GM23338 (cell line): Measurements from ENCODE around the gene MATCAP1. TPM values are rescaled to one million over a fixed set of nuclear protein-coding genes. Genes with fewer than 3 reads are reported as not detected.

Source experiments
- ATAC-seq: fragments of 200-7000 bp; cut with Tn5 transposase; 3 replicates; pipeline ENCODE4 v1.9.1; 2020
- DNase-seq: peaks from one replicate; pipeline ENCODE4 v3.0.0-alpha.2; 2015; ENCODE audit warnings: low spot score
- H2AFZ ChIP-seq: fragments of 200-600 bp; sonication (generic); 2 replicates; pipeline ENCODE4 v1.8.0; 2016; ENCODE audit warnings: antibody characterized with exemption, mild to moderate bottlenecking, moderate library complexity
- H3F3A ChIP-seq: fragments of 200-600 bp; sonication (generic); replicated peaks from 2 replicates; pipeline ENCODE4 v1.8.0; 2017; ENCODE audit warnings: antibody characterized with exemption, mixed run types, low read depth
- H3K27ac ChIP-seq: fragments of 200-600 bp; sonication (generic); 2 replicates; pipeline ENCODE4 v1.6.1; 2016; ENCODE audit warnings: low read depth
- H3K27me3 ChIP-seq: fragments of 200-600 bp; sonication (generic); 2 replicates; pipeline ENCODE4 v1.8.0; 2016; ENCODE audit warnings: mild to moderate bottlenecking, mixed run types, moderate library complexity; ENCODE audit not compliant: insufficient read depth
- H3K36me3 ChIP-seq: fragments of 200-600 bp; sonication (generic); 2 replicates; pipeline ENCODE4 v1.8.0; 2016; ENCODE audit warnings: mild to moderate bottlenecking; ENCODE audit not compliant: insufficient read depth
- H3K4me1 ChIP-seq: fragments of 200-600 bp; sonication (generic); 2 replicates; pipeline ENCODE4 v1.8.0; 2016; ENCODE audit warnings: mild to moderate bottlenecking, moderate library complexity; ENCODE audit not compliant: insufficient read depth
- H3K4me2 ChIP-seq: fragments of 200-600 bp; sonication (generic); 2 replicates; pipeline ENCODE4 v1.7.1; 2017; ENCODE audit warnings: mixed run types
- H3K4me3 ChIP-seq: fragments of 200-600 bp; sonication (generic); 2 replicates; pipeline ENCODE4 v1.6.1; 2016; ENCODE audit warnings: mixed run types
- H3K79me2 ChIP-seq: fragments of 200-600 bp; sonication (generic); replicated peaks from 2 replicates; pipeline ENCODE4 v1.8.0; 2017; ENCODE audit warnings: mild to moderate bottlenecking; ENCODE audit not compliant: insufficient read depth
- H3K9me2 ChIP-seq: fragments of 200-600 bp; sonication (generic); 2 replicates; pipeline ENCODE4 v1.8.0; 2017; ENCODE audit not compliant: insufficient read depth
- H4K20me1 ChIP-seq: fragments of 200-600 bp; sonication (generic); replicated peaks from 2 replicates; pipeline ENCODE4 v1.8.0; 2017; ENCODE audit warnings: mild to moderate bottlenecking; ENCODE audit not compliant: insufficient read depth
- H3K27ac Mint-ChIP-seq: 2 replicates; pipeline ENCODE4 v1.8.0; 2020; ENCODE audit warnings: inconsistent platforms, mild to moderate bottlenecking, moderate library complexity, mixed read lengths
- H3K27me3 Mint-ChIP-seq: 3 replicates; pipeline ENCODE4 v1.8.0; 2022; ENCODE audit warnings: low read depth, mild to moderate bottlenecking, moderate library complexity, mixed read lengths, inconsistent platforms; ENCODE audit not compliant: insufficient read depth, poor library complexity
- H3K36me3 Mint-ChIP-seq: 3 replicates; pipeline ENCODE4 v1.8.0; 2021; ENCODE audit warnings: low read depth, mild to moderate bottlenecking, inconsistent platforms, moderate library complexity, mixed read lengths
- H3K4me1 Mint-ChIP-seq: 3 replicates; pipeline ENCODE4 v1.8.0; 2020; ENCODE audit warnings: mild to moderate bottlenecking, inconsistent platforms, mixed read lengths
- H3K4me3 Mint-ChIP-seq: 3 replicates; pipeline ENCODE4 v1.8.0; 2021; ENCODE audit warnings: moderate library complexity, mild to moderate bottlenecking, inconsistent platforms, mixed read lengths
- H3K9me3 Mint-ChIP-seq: 3 replicates; pipeline ENCODE4 v1.8.0; 2020; ENCODE audit warnings: moderate library complexity, mild to moderate bottlenecking, inconsistent platforms, mixed read lengths
- CREB1 ChIP-seq: fragments of 250-450 bp; sonication (Bioruptor Pico); IDR thresholded peaks from 2 replicates; pipeline ENCODE4 v1.5.0; 2020; ENCODE audit warnings: low read depth, mild to moderate bottlenecking, moderate library complexity
- CTCF ChIP-seq, 2 experiments: fragments of 200-600 bp in 1 of 2; sonication (generic) in 1 of 2; conservative IDR thresholded peaks; 2 replicates each; pipeline versions ENCODE4 v1.5.1 to v1.6.1; 2016 to 2017; ENCODE audit warnings: antibody characterized with exemption in 2 of 2, low read depth in 2 of 2, mild to moderate bottlenecking in 2 of 2, moderate library complexity in 1 of 2
- EZH2 ChIP-seq: fragments of 200-600 bp; sonication (generic); IDR thresholded peaks from one replicate; pipeline ENCODE4 v1.8.0; 2017; ENCODE audit warnings: antibody characterized with exemption, mild to moderate bottlenecking, low read depth; ENCODE audit not compliant: unreplicated experiment
- EZH2phosphoT487 ChIP-seq: fragments of 200-600 bp; sonication (generic); IDR thresholded peaks from one replicate; pipeline ENCODE4 v1.8.1; 2018; ENCODE audit warnings: antibody characterized with exemption; ENCODE audit not compliant: unreplicated experiment
- JUNB ChIP-seq: IDR thresholded peaks from one replicate; pipeline ENCODE4 v1.6.1; 2016; ENCODE audit warnings: antibody characterized with exemption; ENCODE audit not compliant: unreplicated experiment
- NANOG ChIP-seq: IDR thresholded peaks from 2 replicates; pipeline ENCODE4 v1.6.1; 2016; ENCODE audit warnings: antibody characterized with exemption, borderline replicate concordance
- POLR2AphosphoS5 ChIP-seq: IDR thresholded peaks from 2 replicates; pipeline ENCODE4 v1.6.1; 2016; ENCODE audit warnings: antibody characterized with exemption, low read depth
- STAT1 ChIP-seq: IDR thresholded peaks from one replicate; pipeline ENCODE4 v1.6.1; 2016; ENCODE audit warnings: antibody characterized with exemption; ENCODE audit not compliant: unreplicated experiment
- ZNF114 ChIP-seq: fragments of 250-450 bp; sonication (Bioruptor Pico); IDR thresholded peaks from 2 replicates; pipeline ENCODE4 v1.5.0; 2020; ENCODE audit warnings: mild to moderate bottlenecking, moderate library complexity
- ZNF331 ChIP-seq: fragments of 250-450 bp; sonication (Bioruptor Pico); IDR thresholded peaks from 2 replicates; pipeline ENCODE4 v1.5.0; 2020; ENCODE audit warnings: low read depth, mild to moderate bottlenecking, moderate library complexity
- ZNF462 ChIP-seq: fragments of 250-450 bp; sonication (Bioruptor Pico); IDR thresholded peaks from 2 replicates; pipeline ENCODE4 v1.5.0; 2020; ENCODE audit warnings: mild to moderate bottlenecking, moderate library complexity
- polyA plus RNA-seq: library from polyadenylated mRNA; unstranded; fragments of >200 nt; fragmentation: Nextera tagmentation; extraction: Ambion mirVana; gene quantifications from 2 replicates; pipeline ENCODE4 v1.2.1, GENCODE V29; 2016
- total RNA-seq: library from RNA; depleted of rRNA; stranded (reverse); fragments of >200 nt; shearing (Covaris generic); gene quantifications from 2 replicates; pipeline ENCODE4 v1.2.3, GENCODE V29; 2014
- TF ChIP-seq, protein P1 (sequence below): IDR thresholded peaks from one replicate; pipeline ENCODE4 v1.6.1; 2018; ENCODE audit warnings: antibody characterized with exemption; ENCODE audit not compliant: unreplicated experiment
- TF ChIP-seq, protein P2 (sequence below): IDR thresholded peaks from 2 replicates; pipeline ENCODE4 v1.6.1; 2016; ENCODE audit warnings: antibody characterized with exemption

Gene MATCAP1
- total and polyA plus RNA-seq, 2 experiments from 2014 or later = 9.5 to 22.7 TPM

DNA sequence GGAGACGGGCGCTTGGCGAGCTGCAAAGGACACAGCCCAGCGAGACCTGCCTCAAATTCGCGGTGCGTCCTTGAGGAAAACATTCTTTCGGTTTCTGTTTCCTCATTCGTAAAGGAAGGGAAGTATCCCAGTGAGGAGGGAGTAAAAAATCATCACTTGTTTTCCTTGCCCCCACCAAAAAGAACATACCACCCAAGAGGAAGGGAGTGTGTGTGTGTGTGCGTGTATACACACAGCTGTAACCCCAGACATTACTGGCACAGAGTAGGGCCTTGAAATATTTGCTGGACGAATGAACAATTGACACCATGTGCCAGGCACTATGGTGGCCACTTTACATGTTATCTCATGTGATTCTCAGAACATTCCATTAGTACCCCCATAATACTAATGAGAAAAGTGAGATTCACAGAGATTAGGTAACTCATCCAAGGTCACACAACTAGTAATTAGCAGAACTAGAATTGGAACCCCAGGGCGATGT is 1.9 kb upstream of the MATCAP1 start:
- Mint-ChIP-seq H3K4me1 (peaks cover 16% of the 10 kb centered on the region), H3K27me3 (peaks cover 30% of the 10 kb centered on the region), H3K36me3 (no peaks in the 10 kb centered on the region), H3K4me3 (peak overlapping the region; percentile 84), H3K9me3 (no peaks in the 10 kb centered on the region; the same call in 2 of the 3 replicates), H3K27ac (no peak overlapping the region)
- peaks cover 14% of the 10 kb centered on the region for H3K4me1 ChIP-seq
- TF ChIP-seq EZH2 = no peak
- no peak for TF ChIP-seq CREB1 (CRISPR knock-in tag)
- TF ChIP-seq, protein P1, sequence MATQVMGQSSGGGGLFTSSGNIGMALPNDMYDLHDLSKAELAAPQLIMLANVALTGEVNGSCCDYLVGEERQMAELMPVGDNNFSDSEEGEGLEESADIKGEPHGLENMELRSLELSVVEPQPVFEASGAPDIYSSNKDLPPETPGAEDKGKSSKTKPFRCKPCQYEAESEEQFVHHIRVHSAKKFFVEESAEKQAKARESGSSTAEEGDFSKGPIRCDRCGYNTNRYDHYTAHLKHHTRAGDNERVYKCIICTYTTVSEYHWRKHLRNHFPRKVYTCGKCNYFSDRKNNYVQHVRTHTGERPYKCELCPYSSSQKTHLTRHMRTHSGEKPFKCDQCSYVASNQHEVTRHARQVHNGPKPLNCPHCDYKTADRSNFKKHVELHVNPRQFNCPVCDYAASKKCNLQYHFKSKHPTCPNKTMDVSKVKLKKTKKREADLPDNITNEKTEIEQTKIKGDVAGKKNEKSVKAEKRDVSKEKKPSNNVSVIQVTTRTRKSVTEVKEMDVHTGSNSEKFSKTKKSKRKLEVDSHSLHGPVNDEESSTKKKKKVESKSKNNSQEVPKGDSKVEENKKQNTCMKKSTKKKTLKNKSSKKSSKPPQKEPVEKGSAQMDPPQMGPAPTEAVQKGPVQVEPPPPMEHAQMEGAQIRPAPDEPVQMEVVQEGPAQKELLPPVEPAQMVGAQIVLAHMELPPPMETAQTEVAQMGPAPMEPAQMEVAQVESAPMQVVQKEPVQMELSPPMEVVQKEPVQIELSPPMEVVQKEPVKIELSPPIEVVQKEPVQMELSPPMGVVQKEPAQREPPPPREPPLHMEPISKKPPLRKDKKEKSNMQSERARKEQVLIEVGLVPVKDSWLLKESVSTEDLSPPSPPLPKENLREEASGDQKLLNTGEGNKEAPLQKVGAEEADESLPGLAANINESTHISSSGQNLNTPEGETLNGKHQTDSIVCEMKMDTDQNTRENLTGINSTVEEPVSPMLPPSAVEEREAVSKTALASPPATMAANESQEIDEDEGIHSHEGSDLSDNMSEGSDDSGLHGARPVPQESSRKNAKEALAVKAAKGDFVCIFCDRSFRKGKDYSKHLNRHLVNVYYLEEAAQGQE = no peak
- no peak for TF ChIP-seq CTCF (conservative IDR thresholded peaks at IDR 0.05; ENCODE audit: low read depth in 2 of 2)
- no peak for TF ChIP-seq ZNF331
- TF ChIP-seq NANOG = no peak
- TF ChIP-seq, protein P2, sequence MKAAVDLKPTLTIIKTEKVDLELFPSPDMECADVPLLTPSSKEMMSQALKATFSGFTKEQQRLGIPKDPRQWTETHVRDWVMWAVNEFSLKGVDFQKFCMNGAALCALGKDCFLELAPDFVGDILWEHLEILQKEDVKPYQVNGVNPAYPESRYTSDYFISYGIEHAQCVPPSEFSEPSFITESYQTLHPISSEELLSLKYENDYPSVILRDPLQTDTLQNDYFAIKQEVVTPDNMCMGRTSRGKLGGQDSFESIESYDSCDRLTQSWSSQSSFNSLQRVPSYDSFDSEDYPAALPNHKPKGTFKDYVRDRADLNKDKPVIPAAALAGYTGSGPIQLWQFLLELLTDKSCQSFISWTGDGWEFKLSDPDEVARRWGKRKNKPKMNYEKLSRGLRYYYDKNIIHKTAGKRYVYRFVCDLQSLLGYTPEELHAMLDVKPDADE = no peak
- TF ChIP-seq JUNB = no peak
- no peak for TF ChIP-seq STAT1
- no peak for TF ChIP-seq ZNF114 (CRISPR knock-in tag)
- no peak for TF ChIP-seq EZH2phosphoT487
- TF ChIP-seq POLR2AphosphoS5 = no peak
- TF ChIP-seq ZNF462 (CRISPR knock-in tag) = no peak
- no peak overlapping the region; the same call in 1 of the 2 replicates for H3K4me3 ChIP-seq
- peak overlapping the region; percentile 41; the same call in 1 of the 2 replicates for H3K4me2 ChIP-seq
- peaks cover 28% of the 10 kb centered on the region for H3K27me3 ChIP-seq
- H2AFZ ChIP-seq = no peak overlapping the region
- H3K36me3 ChIP-seq = no peaks in the 10 kb centered on the region
- no peak for ATAC-seq
- no peak for DNase-seq
- H3K9me2 ChIP-seq = no peaks in the 10 kb centered on the region
- 0 out of 2 replicates have a peak, but pooled peaks cover 3% of the 10 kb centered on the region for H3F3A ChIP-seq
- H3K79me2 ChIP-seq = peaks cover 10% of the 10 kb centered on the region
- H4K20me1 ChIP-seq = no peaks in the 10 kb centered on the region
- H3K27ac ChIP-seq = no peak overlapping the region
